NB4 (cell line): Measurements from ENCODE around the gene SNX18.

Experiments
- MYC ChIP-seq: IDR thresholded peaks from 2 replicates; pipeline ENCODE4 v1.6.1; 2011; ENCODE audit warnings: low read depth, low read length
- POLR2A ChIP-seq: IDR thresholded peaks from 2 replicates; pipeline ENCODE4 v1.6.1; 2011; ENCODE audit warnings: mild to moderate bottlenecking; ENCODE audit not compliant: insufficient read length; ENCODE audit errors: extremely low read depth
- TF ChIP-seq, protein P1 (sequence below): IDR thresholded peaks from one replicate; pipeline ENCODE4 v1.5.1; 2012; ENCODE audit warnings: low read depth, low read length
- TF ChIP-seq, protein P2 (sequence below): IDR thresholded peaks from 2 replicates; pipeline ENCODE4 v1.6.1; 2011; ENCODE audit warnings: low read depth, low read length

DNA sequence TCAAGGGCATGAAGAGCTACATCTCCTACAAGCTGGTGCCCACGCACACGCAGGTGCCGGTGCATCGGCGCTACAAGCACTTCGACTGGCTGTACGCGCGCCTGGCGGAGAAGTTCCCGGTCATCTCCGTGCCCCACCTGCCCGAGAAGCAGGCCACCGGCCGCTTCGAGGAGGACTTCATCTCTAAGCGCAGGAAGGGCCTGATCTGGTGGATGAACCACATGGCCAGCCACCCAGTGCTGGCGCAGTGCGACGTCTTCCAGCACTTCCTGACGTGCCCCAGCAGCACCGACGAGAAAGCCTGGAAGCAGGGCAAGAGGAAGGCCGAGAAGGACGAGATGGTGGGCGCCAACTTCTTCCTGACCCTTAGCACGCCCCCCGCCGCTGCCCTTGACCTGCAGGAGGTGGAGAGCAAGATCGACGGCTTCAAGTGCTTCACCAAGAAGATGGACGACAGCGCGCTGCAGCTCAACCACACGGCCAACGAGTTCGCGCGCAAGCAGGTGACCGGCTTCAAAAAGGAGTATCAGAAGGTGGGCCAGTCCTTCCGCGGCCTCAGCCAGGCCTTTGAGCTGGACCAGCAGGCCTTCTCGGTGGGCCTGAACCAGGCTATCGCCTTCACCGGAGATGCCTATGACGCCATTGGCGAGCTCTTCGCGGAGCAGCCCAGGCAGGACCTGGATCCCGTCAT is 1.4 kb downstream of the SNX18 start:
- TF ChIP-seq, protein P1, sequence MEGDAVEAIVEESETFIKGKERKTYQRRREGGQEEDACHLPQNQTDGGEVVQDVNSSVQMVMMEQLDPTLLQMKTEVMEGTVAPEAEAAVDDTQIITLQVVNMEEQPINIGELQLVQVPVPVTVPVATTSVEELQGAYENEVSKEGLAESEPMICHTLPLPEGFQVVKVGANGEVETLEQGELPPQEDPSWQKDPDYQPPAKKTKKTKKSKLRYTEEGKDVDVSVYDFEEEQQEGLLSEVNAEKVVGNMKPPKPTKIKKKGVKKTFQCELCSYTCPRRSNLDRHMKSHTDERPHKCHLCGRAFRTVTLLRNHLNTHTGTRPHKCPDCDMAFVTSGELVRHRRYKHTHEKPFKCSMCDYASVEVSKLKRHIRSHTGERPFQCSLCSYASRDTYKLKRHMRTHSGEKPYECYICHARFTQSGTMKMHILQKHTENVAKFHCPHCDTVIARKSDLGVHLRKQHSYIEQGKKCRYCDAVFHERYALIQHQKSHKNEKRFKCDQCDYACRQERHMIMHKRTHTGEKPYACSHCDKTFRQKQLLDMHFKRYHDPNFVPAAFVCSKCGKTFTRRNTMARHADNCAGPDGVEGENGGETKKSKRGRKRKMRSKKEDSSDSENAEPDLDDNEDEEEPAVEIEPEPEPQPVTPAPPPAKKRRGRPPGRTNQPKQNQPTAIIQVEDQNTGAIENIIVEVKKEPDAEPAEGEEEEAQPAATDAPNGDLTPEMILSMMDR, result no peak
- TF ChIP-seq, protein P2, sequence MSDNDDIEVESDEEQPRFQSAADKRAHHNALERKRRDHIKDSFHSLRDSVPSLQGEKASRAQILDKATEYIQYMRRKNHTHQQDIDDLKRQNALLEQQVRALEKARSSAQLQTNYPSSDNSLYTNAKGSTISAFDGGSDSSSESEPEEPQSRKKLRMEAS, result no peak
- TF ChIP-seq POLR2A (no peak), MYC (no peak)
